ENCODE results near the gene SLMAP. TPM values are rescaled to one million over a fixed set of nuclear protein-coding genes. Genes with fewer than 3 reads are reported as not detected.

SLMAP gene
- total RNA-seq, 6 donors from 2014 or later: 53.4 to 104 (median 68.4) TPM

DNA sequence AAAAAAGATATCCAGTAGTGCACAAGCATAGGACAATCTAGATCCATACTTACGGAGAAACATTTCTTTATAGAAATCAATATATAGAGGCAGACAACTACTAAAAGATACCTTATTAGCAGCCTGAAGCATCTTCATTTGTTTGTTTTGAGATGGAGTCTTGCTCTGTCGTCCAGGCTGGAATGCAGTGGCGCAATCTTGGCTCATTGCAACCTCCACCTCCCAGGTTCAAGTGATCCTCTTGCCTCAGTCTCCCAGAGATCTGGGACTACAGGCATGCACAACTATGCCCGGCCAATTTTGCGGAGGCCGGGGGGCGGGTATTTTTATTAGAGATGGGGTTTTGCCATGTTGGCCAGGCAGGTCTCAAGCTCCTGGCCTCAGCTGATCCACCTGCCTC, 18.3 kb upstream of the SLMAP start:
- WGBS, 2 donors: 79% methylated on average over 3 to 5 of the region's 7 CpGs
- Histone ChIP-seq H3K9me3 (no peaks in the 10 kb centered on the region), H3K4me1 (no peaks in the 10 kb centered on the region), H3K27me3 (no peaks in the 10 kb centered on the region), H3K4me3 (no peak overlapping the region), H3K36me3 (no peaks in the 10 kb centered on the region), H3K27ac (no peak overlapping the region)
- TF ChIP-seq EP300 (IDR thresholded peaks at IDR 0.05) (no peak), POLR2AphosphoS5 (IDR thresholded peaks at IDR 0.05) (no peak), POLR2A (IDR thresholded peaks at IDR 0.05) (no peak)
- TF ChIP-seq, protein P1, sequence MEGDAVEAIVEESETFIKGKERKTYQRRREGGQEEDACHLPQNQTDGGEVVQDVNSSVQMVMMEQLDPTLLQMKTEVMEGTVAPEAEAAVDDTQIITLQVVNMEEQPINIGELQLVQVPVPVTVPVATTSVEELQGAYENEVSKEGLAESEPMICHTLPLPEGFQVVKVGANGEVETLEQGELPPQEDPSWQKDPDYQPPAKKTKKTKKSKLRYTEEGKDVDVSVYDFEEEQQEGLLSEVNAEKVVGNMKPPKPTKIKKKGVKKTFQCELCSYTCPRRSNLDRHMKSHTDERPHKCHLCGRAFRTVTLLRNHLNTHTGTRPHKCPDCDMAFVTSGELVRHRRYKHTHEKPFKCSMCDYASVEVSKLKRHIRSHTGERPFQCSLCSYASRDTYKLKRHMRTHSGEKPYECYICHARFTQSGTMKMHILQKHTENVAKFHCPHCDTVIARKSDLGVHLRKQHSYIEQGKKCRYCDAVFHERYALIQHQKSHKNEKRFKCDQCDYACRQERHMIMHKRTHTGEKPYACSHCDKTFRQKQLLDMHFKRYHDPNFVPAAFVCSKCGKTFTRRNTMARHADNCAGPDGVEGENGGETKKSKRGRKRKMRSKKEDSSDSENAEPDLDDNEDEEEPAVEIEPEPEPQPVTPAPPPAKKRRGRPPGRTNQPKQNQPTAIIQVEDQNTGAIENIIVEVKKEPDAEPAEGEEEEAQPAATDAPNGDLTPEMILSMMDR (IDR thresholded peaks at IDR 0.05): no peak
- ATAC-seq (ENCODE audit: low FRiP score in 2 of 2) (no peak), DNase-seq (no peak)

DNA sequence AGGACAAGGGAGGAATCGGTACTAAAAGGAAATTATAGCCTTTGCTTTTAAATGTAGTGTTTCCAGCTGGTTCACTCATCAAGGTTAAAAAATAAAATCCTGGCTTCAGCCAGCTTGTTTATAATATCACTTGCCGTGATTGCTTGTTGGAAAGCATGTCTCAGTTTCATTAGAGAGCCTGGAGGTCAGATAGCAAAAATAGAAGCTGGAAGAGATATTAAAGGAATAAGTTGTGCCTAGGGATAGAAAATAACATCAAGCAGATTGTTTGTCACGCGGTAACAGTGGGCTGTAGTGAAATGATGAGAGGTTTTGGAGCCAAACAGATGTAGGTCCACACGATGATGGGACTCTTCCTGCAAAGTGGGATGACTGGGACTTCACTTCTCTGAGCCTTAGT, 17.7 kb upstream of the SLMAP start:
- WGBS, 2 donors: 80 to 82% methylated on average over 5 of the region's 5 CpGs
- Histone ChIP-seq H3K9me3 (no peaks in the 10 kb centered on the region), H3K4me3 (no peak overlapping the region), H3K27me3 (no peaks in the 10 kb centered on the region), H3K36me3 (no peaks in the 10 kb centered on the region), H3K4me1 (no peaks in the 10 kb centered on the region), H3K27ac (no peak overlapping the region)
- DNase-seq (no peak), ATAC-seq (ENCODE audit: low FRiP score in 2 of 2) (no peak)
- TF ChIP-seq EP300 (IDR thresholded peaks at IDR 0.05): no peak
- TF ChIP-seq, protein P1 (IDR thresholded peaks at IDR 0.05): no peak
- no peak for TF ChIP-seq POLR2AphosphoS5 (IDR thresholded peaks at IDR 0.05)
- TF ChIP-seq POLR2A (IDR thresholded peaks at IDR 0.05): no peak

GRCh38 chr3:57740027-57740426, 16.1 kb upstream of the SLMAP start:
- TF ChIP-seq EP300 (IDR thresholded peaks at IDR 0.05) (no peak), POLR2AphosphoS5 (IDR thresholded peaks at IDR 0.05) (no peak), POLR2A (IDR thresholded peaks at IDR 0.05) (no peak)
- TF ChIP-seq, protein P1 (IDR thresholded peaks at IDR 0.05): no peak
- Histone ChIP-seq H3K27ac (no peak overlapping the region), H3K36me3 (no peaks in the 10 kb centered on the region), H3K9me3 (no peaks in the 10 kb centered on the region), H3K4me1 (no peaks in the 10 kb centered on the region), H3K27me3 (no peaks in the 10 kb centered on the region), H3K4me3 (no peak overlapping the region)
- ATAC-seq (ENCODE audit: low FRiP score in 2 of 2) (no peak), DNase-seq (no peak)
- WGBS, 2 donors: 96 to 98% methylated on average over 5 of the region's 5 CpGs

- ATAC-seq (ENCODE audit: low FRiP score in 2 of 2) (no peak), DNase-seq (no peak)
- TF ChIP-seq POLR2AphosphoS5 (IDR thresholded peaks at IDR 0.05) (no peak), POLR2A (IDR thresholded peaks at IDR 0.05) (no peak), EP300 (IDR thresholded peaks at IDR 0.05) (no peak)
- TF ChIP-seq, protein P1 (IDR thresholded peaks at IDR 0.05): no peak
- no peak overlapping the region for H3K4me3 ChIP-seq
- no peaks in the 10 kb centered on the region for H3K4me1 ChIP-seq
- no peaks in the 10 kb centered on the region for H3K27me3 ChIP-seq
- no peaks in the 10 kb centered on the region for H3K36me3 ChIP-seq
- no peak overlapping the region for H3K27ac ChIP-seq
- WGBS, 2 donors: 69 to 79% methylated on average over 1 of the region's 1 CpG
- no peaks in the 10 kb centered on the region for H3K9me3 ChIP-seq
Observed at GRCh38 chr3:57743496-57743895, 12.6 kb upstream of the SLMAP start.

- Histone ChIP-seq H3K4me1 (no peaks in the 10 kb centered on the region), H3K4me3 (no peak overlapping the region), H3K36me3 (no peaks in the 10 kb centered on the region), H3K9me3 (no peaks in the 10 kb centered on the region), H3K27ac (no peak overlapping the region), H3K27me3 (no peaks in the 10 kb centered on the region)
- 80 to 84% methylated on average over 3 of the region's 3 CpGs for WGBS, 2 donors
- TF ChIP-seq POLR2A (IDR thresholded peaks at IDR 0.05) (no peak), POLR2AphosphoS5 (IDR thresholded peaks at IDR 0.05) (no peak), EP300 (IDR thresholded peaks at IDR 0.05) (no peak)
- TF ChIP-seq, protein P1 (IDR thresholded peaks at IDR 0.05): no peak
- ATAC-seq (ENCODE audit: low FRiP score in 2 of 2): no peak
- DNase-seq: no peak
Observed at GRCh38 chr3:57745101-57745500, 11.0 kb upstream of the SLMAP start.

Data from upper lobe of left lung (tissue), 6 donors.